ENCODE data around the gene MAN2A2.
"Not testable (repeated sequence)": the region's sequence is repeated elsewhere in the genome, so short reads cannot be mapped to it uniquely, and the experiment has no call there.

The MAN2A2 gene

GRCh38 chr15:90871139-90871715 is 31.9 kb upstream of the MAN2A2 start:
- DNase-seq (ENCODE audit: low read depth in 3 of 3, low spot score in 1 of 3) = no peak

DNA sequence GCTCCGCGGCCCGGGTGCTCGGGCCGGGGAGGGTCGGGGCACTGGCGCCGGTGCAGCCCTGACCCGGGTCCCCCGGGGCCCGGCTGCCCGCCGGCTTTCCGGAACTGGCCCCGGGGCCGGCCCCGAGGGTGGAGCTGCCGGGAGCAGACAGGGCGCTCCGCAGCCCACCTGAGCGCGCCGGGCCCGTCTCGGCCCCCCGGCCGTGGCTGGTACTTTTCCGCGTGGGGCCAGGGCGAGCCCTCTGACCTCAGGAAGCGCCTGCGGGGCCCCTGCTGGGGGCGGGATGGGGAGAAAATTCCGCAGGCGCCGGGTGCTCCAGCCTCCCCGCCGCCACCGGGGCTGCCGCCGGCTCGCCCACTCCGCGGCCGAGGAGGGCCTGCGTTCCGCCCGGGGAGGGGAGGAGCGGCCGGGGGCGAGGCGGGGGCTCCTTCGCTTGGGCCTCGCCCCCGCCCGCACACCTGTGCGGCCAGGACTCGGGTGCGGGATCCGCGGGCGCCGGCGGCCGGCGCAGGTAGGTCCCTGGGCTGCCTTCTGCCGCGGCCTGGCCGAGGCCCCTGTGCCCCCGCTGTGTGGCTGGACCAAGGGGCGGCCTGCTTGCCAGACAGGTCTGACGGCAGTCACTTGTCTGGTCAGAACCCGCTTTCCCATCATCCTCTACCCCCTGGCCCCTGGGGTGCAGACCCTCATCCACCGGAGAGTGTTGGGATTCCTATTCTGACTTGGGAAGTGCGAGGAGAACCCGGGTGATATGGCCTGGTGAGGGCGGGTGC is 31.2 kb upstream of the MAN2A2 start:
- DNase-seq (ENCODE audit: low read depth in 3 of 3, low spot score in 1 of 3) = no peak

DNA sequence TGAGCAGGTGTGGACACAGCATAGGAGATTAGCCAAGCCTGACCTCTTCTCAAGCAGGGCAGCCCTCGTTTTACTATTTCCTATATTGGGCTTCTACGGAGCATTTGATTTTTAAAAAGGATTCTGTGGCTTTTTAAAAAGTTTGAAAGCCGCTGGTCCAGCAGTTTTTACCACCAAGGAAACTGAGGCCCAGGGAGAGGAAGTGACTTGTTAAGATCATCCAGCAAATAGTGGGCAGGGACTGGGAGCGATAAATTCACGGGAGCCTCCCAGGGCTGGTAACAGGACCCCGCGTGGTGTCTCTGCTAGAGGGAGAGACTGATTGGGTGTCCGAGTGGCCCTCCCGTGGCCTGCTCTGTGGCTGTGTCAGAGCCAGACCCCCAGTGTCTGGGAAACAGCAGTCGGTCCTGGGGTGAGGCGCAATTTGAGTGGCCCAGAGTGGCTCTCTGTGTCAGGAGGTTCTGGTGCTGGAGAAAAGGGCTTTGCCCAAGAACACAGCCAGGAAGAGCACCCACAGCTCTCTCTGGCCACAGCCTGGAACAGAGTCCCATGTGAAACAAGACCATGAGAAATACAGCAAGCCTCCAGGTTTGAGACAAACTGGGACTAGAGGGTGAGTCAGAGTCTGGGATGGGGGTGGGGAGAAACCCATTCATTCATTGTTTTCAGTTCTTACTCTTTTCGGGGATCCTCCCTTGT is 30.5 kb upstream of the MAN2A2 start:
- no peak for DNase-seq (ENCODE audit: low read depth in 3 of 3, low spot score in 1 of 3)

GRCh38 chr15:90873488-90873997 is 29.6 kb upstream of the MAN2A2 start:
- DNase-seq (ENCODE audit: low read depth in 3 of 3, low spot score in 1 of 3) = no peak

- no peak for DNase-seq (ENCODE audit: low read depth in 3 of 3, low spot score in 1 of 3)
These were observed 29.0 kb upstream of the MAN2A2 start for GRCh38 chr15:90873998-90874605.

- DNase-seq (ENCODE audit: low read depth in 3 of 3, low spot score in 1 of 3) = not testable (repeated sequence)
These were observed 28.1 kb upstream of the MAN2A2 start for GRCh38 chr15:90874986-90875385.

DNA sequence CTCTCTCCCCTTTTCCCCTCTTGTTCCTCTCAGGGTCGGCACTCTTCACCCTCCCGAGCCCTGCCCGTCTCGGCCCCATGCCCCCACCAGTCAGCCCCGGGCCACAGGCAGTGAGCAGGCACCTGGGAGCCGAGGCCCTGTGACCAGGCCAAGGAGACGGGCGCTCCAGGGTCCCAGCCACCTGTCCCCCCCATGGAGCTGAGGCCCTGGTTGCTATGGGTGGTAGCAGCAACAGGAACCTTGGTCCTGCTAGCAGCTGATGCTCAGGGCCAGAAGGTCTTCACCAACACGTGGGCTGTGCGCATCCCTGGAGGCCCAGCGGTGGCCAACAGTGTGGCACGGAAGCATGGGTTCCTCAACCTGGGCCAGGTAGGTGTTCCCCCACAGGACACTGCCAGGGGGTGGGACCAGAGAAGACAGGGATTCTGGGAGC is 27.5 kb upstream of the MAN2A2 start:
- no peak for DNase-seq (ENCODE audit: low read depth in 3 of 3, low spot score in 1 of 3)

DNA sequence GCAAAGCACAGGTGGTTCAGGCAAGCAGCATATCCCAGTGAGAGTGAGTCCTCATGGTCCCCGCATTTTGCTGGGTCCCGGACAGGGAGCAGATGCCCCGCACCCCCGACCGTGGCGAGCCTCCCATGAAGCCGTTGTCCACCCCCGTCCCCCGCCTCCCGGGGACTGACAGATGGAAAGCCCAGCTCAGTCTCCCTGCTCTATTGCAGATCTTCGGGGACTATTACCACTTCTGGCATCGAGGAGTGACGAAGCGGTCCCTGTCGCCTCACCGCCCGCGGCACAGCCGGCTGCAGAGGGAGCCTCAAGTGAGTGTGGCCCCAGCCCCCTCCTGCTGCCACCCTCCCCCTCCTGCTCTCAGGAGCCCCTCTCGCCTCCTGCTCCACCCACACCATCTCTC is 27.1 kb upstream of the MAN2A2 start:
- DNase-seq (ENCODE audit: low read depth in 3 of 3, low spot score in 1 of 3) = no peak

- DNase-seq (ENCODE audit: low read depth in 3 of 3, low spot score in 1 of 3) = no peak
These were observed 26.5 kb upstream of the MAN2A2 start for GRCh38 chr15:90876512-90877170.

DNA sequence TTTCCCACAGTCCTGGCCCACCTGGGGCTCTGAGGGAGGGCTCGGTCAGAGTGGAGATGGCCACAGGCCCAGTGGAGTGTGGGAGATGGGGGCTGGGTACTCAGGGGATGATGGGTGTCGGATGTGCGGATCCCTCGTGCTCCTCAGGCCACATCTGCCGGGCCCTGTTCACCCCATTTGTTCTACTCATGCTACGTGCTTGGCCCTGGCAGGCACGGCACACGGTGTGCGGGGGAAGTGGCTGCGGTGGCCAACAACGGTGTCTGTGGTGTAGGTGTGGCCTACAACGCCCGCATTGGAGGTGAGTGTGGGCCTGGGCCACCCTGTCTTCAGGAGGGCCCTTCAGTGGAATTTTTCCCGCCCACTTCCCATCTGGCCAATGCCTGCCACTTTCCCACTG is 25.8 kb upstream of the MAN2A2 start:
- DNase-seq (ENCODE audit: low read depth in 3 of 3, low spot score in 1 of 3) = no peak

GRCh38 chr15:90877996-90878395 is 25.1 kb upstream of the MAN2A2 start:
- DNase-seq (ENCODE audit: low read depth in 3 of 3, low spot score in 1 of 3) = no peak

GRCh38 chr15:90878660-90879059 is 24.4 kb upstream of the MAN2A2 start:
- DNase-seq (ENCODE audit: low read depth in 3 of 3, low spot score in 1 of 3) = no peak

GRCh38 chr15:90879730-90880366 is 23.3 kb upstream of the MAN2A2 start:
- no peak for DNase-seq (ENCODE audit: low read depth in 3 of 3, low spot score in 1 of 3)

- DNase-seq (ENCODE audit: low read depth in 3 of 3, low spot score in 1 of 3) = no peak
These were observed 22.5 kb upstream of the MAN2A2 start for GRCh38 chr15:90880381-90881145.

DNA sequence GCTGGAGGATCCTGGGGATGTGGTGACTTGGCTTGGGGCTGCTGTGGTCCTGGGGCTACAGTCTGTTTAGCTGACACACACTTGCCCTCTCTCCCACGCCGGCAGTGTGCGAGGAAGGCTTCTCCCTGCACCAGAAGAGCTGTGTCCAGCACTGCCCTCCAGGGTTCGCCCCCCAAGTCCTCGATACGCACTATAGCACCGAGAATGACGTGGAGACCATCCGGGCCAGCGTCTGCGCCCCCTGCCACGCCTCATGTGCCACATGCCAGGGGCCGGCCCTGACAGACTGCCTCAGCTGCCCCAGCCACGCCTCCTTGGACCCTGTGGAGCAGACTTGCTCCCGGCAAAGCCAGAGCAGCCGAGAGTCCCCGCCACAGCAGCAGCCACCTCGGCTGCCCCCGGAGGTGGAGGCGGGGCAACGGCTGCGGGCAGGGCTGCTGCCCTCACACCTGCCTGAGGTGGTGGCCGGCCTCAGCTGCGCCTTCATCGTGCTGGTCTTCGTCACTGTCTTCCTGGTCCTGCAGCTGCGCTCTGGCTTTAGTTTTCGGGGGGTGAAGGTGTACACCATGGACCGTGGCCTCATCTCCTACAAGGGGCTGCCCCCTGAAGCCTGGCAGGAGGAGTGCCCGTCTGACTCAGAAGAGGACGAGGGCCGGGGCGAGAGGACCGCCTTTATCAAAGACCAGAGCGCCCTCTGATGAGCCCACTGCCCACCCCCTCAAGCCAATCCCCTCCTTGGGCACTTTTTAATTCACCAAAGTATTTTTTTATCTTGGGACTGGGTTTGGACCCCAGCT is 21.7 kb upstream of the MAN2A2 start:
- DNase-seq (ENCODE audit: low read depth in 3 of 3, low spot score in 1 of 3) = no peak

DNA sequence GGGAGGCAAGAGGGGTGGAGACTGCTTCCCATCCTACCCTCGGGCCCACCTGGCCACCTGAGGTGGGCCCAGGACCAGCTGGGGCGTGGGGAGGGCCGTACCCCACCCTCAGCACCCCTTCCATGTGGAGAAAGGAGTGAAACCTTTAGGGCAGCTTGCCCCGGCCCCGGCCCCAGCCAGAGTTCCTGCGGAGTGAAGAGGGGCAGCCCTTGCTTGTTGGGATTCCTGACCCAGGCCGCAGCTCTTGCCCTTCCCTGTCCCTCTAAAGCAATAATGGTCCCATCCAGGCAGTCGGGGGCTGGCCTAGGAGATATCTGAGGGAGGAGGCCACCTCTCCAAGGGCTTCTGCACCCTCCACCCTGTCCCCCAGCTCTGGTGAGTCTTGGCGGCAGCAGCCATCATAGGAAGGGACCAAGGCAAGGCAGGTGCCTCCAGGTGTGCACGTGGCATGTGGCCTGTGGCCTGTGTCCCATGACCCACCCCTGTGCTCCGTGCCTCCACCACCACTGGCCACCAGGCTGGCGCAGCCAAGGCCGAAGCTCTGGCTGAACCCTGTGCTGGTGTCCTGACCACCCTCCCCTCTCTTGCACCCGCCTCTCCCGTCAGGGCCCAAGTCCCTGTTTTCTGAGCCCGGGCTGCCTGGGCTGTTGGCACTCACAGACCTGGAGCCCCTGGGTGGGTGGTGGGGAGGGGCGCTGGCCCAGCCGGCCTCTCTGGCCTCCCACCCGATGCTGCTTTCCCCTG is 21.0 kb upstream of the MAN2A2 start:
- DNase-seq (ENCODE audit: low read depth in 3 of 3, low spot score in 1 of 3) = no peak

DNA sequence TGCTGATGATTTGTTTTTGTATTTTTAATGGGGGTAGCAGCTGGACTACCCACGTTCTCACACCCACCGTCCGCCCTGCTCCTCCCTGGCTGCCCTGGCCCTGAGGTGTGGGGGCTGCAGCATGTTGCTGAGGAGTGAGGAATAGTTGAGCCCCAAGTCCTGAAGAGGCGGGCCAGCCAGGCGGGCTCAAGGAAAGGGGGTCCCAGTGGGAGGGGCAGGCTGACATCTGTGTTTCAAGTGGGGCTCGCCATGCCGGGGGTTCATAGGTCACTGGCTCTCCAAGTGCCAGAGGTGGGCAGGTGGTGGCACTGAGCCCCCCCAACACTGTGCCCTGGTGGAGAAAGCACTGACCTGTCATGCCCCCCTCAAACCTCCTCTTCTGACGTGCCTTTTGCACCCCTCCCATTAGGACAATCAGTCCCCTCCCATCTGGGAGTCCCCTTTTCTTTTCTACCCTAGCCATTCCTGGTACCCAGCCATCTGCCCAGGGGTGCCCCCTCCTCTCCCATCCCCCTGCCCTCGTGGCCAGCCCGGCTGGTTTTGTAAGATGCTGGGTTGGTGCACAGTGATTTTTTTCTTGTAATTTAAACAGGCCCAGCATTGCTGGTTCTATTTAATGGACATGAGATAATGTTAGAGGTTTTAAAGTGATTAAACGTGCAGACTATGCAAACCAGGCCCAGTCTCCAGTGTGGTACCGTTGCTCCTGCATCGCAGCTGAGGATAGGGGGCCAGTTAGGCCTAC is 20.1 kb upstream of the MAN2A2 start:
- DNase-seq (ENCODE audit: low read depth in 3 of 3, low spot score in 1 of 3) = no peak

- no peak for DNase-seq (ENCODE audit: low read depth in 3 of 3, low spot score in 1 of 3)
These were observed 19.6 kb upstream of the MAN2A2 start for GRCh38 chr15:90883526-90883975.
